Activated naive CD4-positive, alpha-beta T cell treated with anti-CD3 and anti-CD28 coated beads for 36 hours (primary cell): Measurements from ENCODE around the gene CFAP74. TPM values are rescaled to one million over a fixed set of nuclear protein-coding genes. Genes with fewer than 3 reads are reported as not detected.

Experiments
- CTCF ChIA-PET: fragments of 350-600 bp; sonication (Branson Sonifier 250); formaldehyde crosslinking; loops from one replicate; lab custom pipeline; 2021; ENCODE audit warnings: antibody characterized with exemption; lab: Charles Lee
- DNase-seq: peaks from one replicate; pipeline ENCODE4 v3.0.0-alpha.2; 2020
- H3K27ac Mint-ChIP-seq: one replicate; pipeline ENCODE4 v1.8.0; 2021; ENCODE audit warnings: mild to moderate bottlenecking, mixed read lengths
- H3K27me3 Mint-ChIP-seq: one replicate; pipeline ENCODE4 v1.8.0; 2021; ENCODE audit warnings: low read depth, mixed read lengths
- H3K36me3 Mint-ChIP-seq: one replicate; pipeline ENCODE4 v1.8.0; 2021; ENCODE audit warnings: low read depth, mixed read lengths
- H3K4me1 Mint-ChIP-seq: one replicate; pipeline ENCODE4 v1.8.0; 2021; ENCODE audit warnings: low read depth, mixed read lengths
- H3K4me3 Mint-ChIP-seq: one replicate; pipeline ENCODE4 v1.8.0; 2021; ENCODE audit warnings: mild to moderate bottlenecking, moderate library complexity, mixed read lengths
- H3K9me3 Mint-ChIP-seq: one replicate; pipeline ENCODE4 v1.8.0; 2021; ENCODE audit warnings: mixed read lengths
- intact Hi-C: fragments of 100-400 bp; cut with micrococcal nuclease; formaldehyde crosslinking; loops from one replicate; pipeline ENCODE4 v1.15.1; 2023
- total RNA-seq, 2 experiments: library from RNA; stranded (reverse); gene quantifications; one replicate each; pipeline ENCODE4 v1.2.3, GENCODE V29; 2021

CFAP74 gene
- total RNA-seq, 2 experiments from 2014 or later = not detected

GRCh38 chr1:1906185-1907097 lies 97.1 kb downstream of the CFAP74 start:
- Mint-ChIP-seq H3K4me1 (peaks cover 16% of the 10 kb centered on the region), H3K27me3 (no peaks in the 10 kb centered on the region), H3K9me3 (no peaks in the 10 kb centered on the region), H3K27ac (peak overlapping the region; percentile 11), H3K4me3 (peak overlapping the region; percentile 5), H3K36me3 (no peaks in the 10 kb centered on the region)
- intact Hi-C loops = loop anchor here (5.0 kb wide), 2 partner anchors 184 to 329 kb away; partner anchors contain the start of gene CDK11A
- CTCF ChIA-PET = interaction anchor here (0.6 to 4.1 kb wide), 20 partner anchors 8 to 142 kb away, joined by 3 to 19 read pairs (median 4); no protein-coding TSS in a partner anchor
- DNase-seq = peak; percentile 81

GRCh38 chr1:1903224-1903623 lies 100.4 kb downstream of the CFAP74 start:
- CTCF ChIA-PET = no interaction called here

GRCh38 chr1:1901641-1902294 lies 101.8 kb downstream of the CFAP74 start:
- CTCF ChIA-PET = interaction anchor here (0.7 kb wide), 1 partner anchor 69 kb away, joined by 3 read pairs; no protein-coding TSS in a partner anchor
- Mint-ChIP-seq H3K4me3 (no peak overlapping the region), H3K9me3 (no peaks in the 10 kb centered on the region), H3K4me1 (peaks cover 4% of the 10 kb centered on the region), H3K36me3 (no peaks in the 10 kb centered on the region), H3K27ac (no peak overlapping the region), H3K27me3 (no peaks in the 10 kb centered on the region)
- intact Hi-C loops = no loop called here
- DNase-seq = no peak

More at GRCh38 chr1:1903224-1903623, 100.4 kb downstream of the CFAP74 start:
- no peak for DNase-seq
- Mint-ChIP-seq H3K4me1 (peaks cover 8% of the 10 kb centered on the region), H3K4me3 (no peak overlapping the region), H3K9me3 (no peaks in the 10 kb centered on the region), H3K36me3 (no peaks in the 10 kb centered on the region), H3K27ac (no peak overlapping the region), H3K27me3 (no peaks in the 10 kb centered on the region)
- intact Hi-C loops = no loop called here

GRCh38 chr1:1900883-1901640 lies 102.5 kb downstream of the CFAP74 start:
- peaks cover 1% of the 10 kb centered on the region for H3K27me3 Mint-ChIP-seq
- no peaks in the 10 kb centered on the region for H3K36me3 Mint-ChIP-seq
- no peaks in the 10 kb centered on the region for H3K9me3 Mint-ChIP-seq
- CTCF ChIA-PET = interaction anchor here (0.7 to 1.3 kb wide), 2 partner anchors 8 to 26 kb away, joined by 3 to 5 read pairs; no protein-coding TSS in a partner anchor
- no peak overlapping the region for H3K4me3 Mint-ChIP-seq
- no peak overlapping the region for H3K27ac Mint-ChIP-seq
- DNase-seq = no peak
- H3K4me1 Mint-ChIP-seq = peaks cover under 1% of the 10 kb centered on the region
- intact Hi-C loops = no loop called here

GRCh38 chr1:1899967-1900327 lies 103.6 kb downstream of the CFAP74 start:
- intact Hi-C loops = no loop called here
- Mint-ChIP-seq H3K4me1 (peaks cover 2% of the 10 kb centered on the region), H3K9me3 (no peaks in the 10 kb centered on the region), H3K27ac (no peak overlapping the region), H3K36me3 (no peaks in the 10 kb centered on the region), H3K4me3 (no peak overlapping the region), H3K27me3 (peaks cover 5% of the 10 kb centered on the region)
- CTCF ChIA-PET = interaction anchor here (0.7 to 1.3 kb wide), 2 partner anchors 9 to 146 kb away, joined by 5 to 6 read pairs; no protein-coding TSS in a partner anchor
- no peak for DNase-seq

- intact Hi-C loops = no loop called here
- Mint-ChIP-seq H3K27me3 (peaks cover 5% of the 10 kb centered on the region), H3K4me3 (no peak overlapping the region), H3K27ac (no peak overlapping the region), H3K4me1 (peaks cover 7% of the 10 kb centered on the region), H3K9me3 (no peaks in the 10 kb centered on the region), H3K36me3 (no peaks in the 10 kb centered on the region)
- DNase-seq = no peak
- CTCF ChIA-PET = interaction anchor here (0.6 to 2.2 kb wide), 6 partner anchors 8 to 147 kb away, joined by 3 to 19 read pairs (median 4); no protein-coding TSS in a partner anchor
Observed at GRCh38 chr1:1899266-1899966, 104.2 kb downstream of the CFAP74 start.

GRCh38 chr1:1898246-1898933 lies 105.2 kb downstream of the CFAP74 start:
- DNase-seq = no peak
- H3K4me1 Mint-ChIP-seq = peaks cover 14% of the 10 kb centered on the region
- no peaks in the 10 kb centered on the region for H3K9me3 Mint-ChIP-seq
- no peaks in the 10 kb centered on the region for H3K36me3 Mint-ChIP-seq
- H3K27ac Mint-ChIP-seq = no peak overlapping the region
- H3K4me3 Mint-ChIP-seq = no peak overlapping the region
- CTCF ChIA-PET = interaction anchor here (0.6 to 2.2 kb wide), 4 partner anchors 9 to 148 kb away, joined by 3 to 19 read pairs (median 4); no protein-coding TSS in a partner anchor
- peaks cover 5% of the 10 kb centered on the region for H3K27me3 Mint-ChIP-seq
- intact Hi-C loops = no loop called here

- H3K4me1 Mint-ChIP-seq = peaks cover 26% of the 10 kb centered on the region
- H3K36me3 Mint-ChIP-seq = peaks cover 1% of the 10 kb centered on the region
- peaks cover 5% of the 10 kb centered on the region for H3K27me3 Mint-ChIP-seq
- no peak for DNase-seq
- H3K27ac Mint-ChIP-seq = no peak overlapping the region
- H3K9me3 Mint-ChIP-seq = no peaks in the 10 kb centered on the region
- CTCF ChIA-PET = interaction anchor here (1.9 kb wide), 1 partner anchor 13 kb away, joined by 6 read pairs; no protein-coding TSS in a partner anchor
- intact Hi-C loops = no loop called here
- no peak overlapping the region for H3K4me3 Mint-ChIP-seq
Observed at GRCh38 chr1:1895456-1896336, 107.9 kb downstream of the CFAP74 start.

- intact Hi-C loops = no loop called here
- CTCF ChIA-PET = interaction anchor here (0.6 to 1.9 kb wide), 2 partner anchors 13 to 218 kb away, joined by 3 to 6 read pairs; no protein-coding TSS in a partner anchor
- Mint-ChIP-seq H3K4me3 (no peak overlapping the region), H3K9me3 (no peaks in the 10 kb centered on the region), H3K36me3 (peaks cover 1% of the 10 kb centered on the region), H3K27ac (peak overlapping the region; percentile 15), H3K27me3 (peaks cover 5% of the 10 kb centered on the region), H3K4me1 (peaks cover 26% of the 10 kb centered on the region)
- DNase-seq = no peak
Observed at GRCh38 chr1:1895060-1895418, 108.5 kb downstream of the CFAP74 start.

GRCh38 chr1:1894354-1895059 lies 109.1 kb downstream of the CFAP74 start:
- Mint-ChIP-seq H3K4me1 (peaks cover 26% of the 10 kb centered on the region), H3K27me3 (peaks cover 5% of the 10 kb centered on the region), H3K9me3 (no peaks in the 10 kb centered on the region), H3K27ac (no peak overlapping the region), H3K36me3 (peaks cover 1% of the 10 kb centered on the region), H3K4me3 (no peak overlapping the region)
- intact Hi-C loops = loop anchor here (5.0 kb wide), 2 partner anchors 67 to 382 kb away; partner anchors contain the start of gene ATAD3A
- CTCF ChIA-PET = interaction anchor here (0.6 to 1.9 kb wide), 2 partner anchors 14 to 217 kb away, joined by 3 to 6 read pairs; no protein-coding TSS in a partner anchor
- no peak for DNase-seq
